OCI-LY3 (cell line): ENCODE results near the gene POLR1B.

Experiments
- CTCF ChIP-seq: fragments of 200-600, 300-600 bp; sonication (generic); IDR thresholded peaks from 2 replicates; pipeline ENCODE4 v1.5.1; 2014; ENCODE audit warnings: antibody characterized with exemption, low read length, low read depth
- EZH2phosphoT487 ChIP-seq: fragments of 200-600 bp; shearing (Covaris generic); IDR thresholded peaks from 2 replicates; pipeline ENCODE4 v1.6.1; 2018; ENCODE audit warnings: antibody characterized with exemption, mixed run types, low read depth

GRCh38 chr2:112614201-112614840, 72.1 kb downstream of the POLR1B start:
- TF ChIP-seq CTCF (no peak), EZH2phosphoT487 (no peak)
